HepG2 (cell line): Measurements from ENCODE around the gene TTC22.

Experiments used
- ADNP ChIP-seq: sonication (generic); formaldehyde crosslinking; IDR thresholded peaks from 2 replicates; pipeline ENCODE4 v1.4.0; 2020; ENCODE audit warnings: missing genetic modification reagents
- CHD2 ChIP-seq: IDR thresholded peaks from 2 replicates; pipeline ENCODE4 v1.6.1; 2011; ENCODE audit warnings: low read depth, low read length, improper control_type of control experiment
- NFE2L1 ChIP-seq: sonication (generic); formaldehyde crosslinking; IDR thresholded peaks from 2 replicates; pipeline ENCODE4 v1.4.0; 2020; ENCODE audit warnings: missing genetic modification reagents, mild to moderate bottlenecking, borderline replicate concordance
- RBAK ChIP-seq: sonication (generic); formaldehyde crosslinking; IDR thresholded peaks from 2 replicates; pipeline ENCODE4 v1.5.1; 2020; ENCODE audit warnings: mild to moderate bottlenecking, missing genetic modification reagents
- SMC3 ChIP-seq: IDR thresholded peaks from 2 replicates; pipeline ENCODE4 v1.6.1; 2011; ENCODE audit warnings: low read length, improper control_type of control experiment
- THRA ChIP-seq: sonication (generic); formaldehyde crosslinking; IDR thresholded peaks from 2 replicates; pipeline ENCODE4 v1.4.0; 2020; ENCODE audit warnings: missing genetic modification reagents, borderline replicate concordance
- ZNF142 ChIP-seq: sonication (generic); formaldehyde crosslinking; IDR thresholded peaks from 2 replicates; pipeline ENCODE4 v1.4.0; 2020; ENCODE audit warnings: missing genetic modification reagents
- ZNF282 ChIP-seq: fragments of 450-650 bp; IDR thresholded peaks from 2 replicates; pipeline ENCODE4 v1.6.1; 2018; ENCODE audit not compliant: partially characterized antibody
- ZNF614 ChIP-seq: IDR thresholded peaks from 2 replicates; pipeline ENCODE4 v1.6.1; 2018; ENCODE audit warnings: missing biosample characterization, missing genetic modification reagents, inconsistent platforms, borderline replicate concordance

- no peak for TF ChIP-seq RBAK
- TF ChIP-seq CHD2 = no peak
- TF ChIP-seq SMC3 = no peak
- no peak for TF ChIP-seq ZNF282
- TF ChIP-seq THRA (CRISPR knock-in tag) = no peak
- TF ChIP-seq ZNF142 = no peak
- no peak for TF ChIP-seq ZNF614 (CRISPR knock-in tag)
- TF ChIP-seq NFE2L1 (CRISPR knock-in tag) = no peak
- no peak for TF ChIP-seq ADNP (CRISPR knock-in tag)
Observed at GRCh38 chr1:54782156-54782555, 19.0 kb downstream of the TTC22 start.
